HG02678 (cell line): ENCODE data around the gene LAMA4.

Experiments used
- ATAC-seq: cut with Tn5 transposase; IDR thresholded peaks from one replicate; pipeline ENCODE4 v1.9.1; 2021; ENCODE audit warnings: mild to moderate bottlenecking, moderate library complexity; ENCODE audit not compliant: unreplicated experiment

The LAMA4 gene

GRCh38 chr6:112279031-112279935 lies 24.9 kb upstream of the LAMA4 start:
- no peak for ATAC-seq

GRCh38 chr6:112275365-112275764 lies 21.0 kb upstream of the LAMA4 start:
- no peak for ATAC-seq

GRCh38 chr6:112274774-112275173 lies 20.4 kb upstream of the LAMA4 start:
- ATAC-seq: no peak

- no peak for ATAC-seq
Measured at GRCh38 chr6:112272799-112273198, 18.4 kb upstream of the LAMA4 start.

- ATAC-seq: no peak
Measured at GRCh38 chr6:112270756-112271155, 16.4 kb upstream of the LAMA4 start.

GRCh38 chr6:112269979-112270566 lies 15.7 kb upstream of the LAMA4 start:
- no peak for ATAC-seq

- ATAC-seq: no peak
Measured at GRCh38 chr6:112269114-112269513, 14.7 kb upstream of the LAMA4 start.

GRCh38 chr6:112268654-112269053 lies 14.3 kb upstream of the LAMA4 start:
- ATAC-seq: no peak

GRCh38 chr6:112268019-112268418 lies 13.7 kb upstream of the LAMA4 start:
- no peak for ATAC-seq

GRCh38 chr6:112266331-112266730 lies 12.0 kb upstream of the LAMA4 start:
- no peak for ATAC-seq

GRCh38 chr6:112259337-112259675 lies 4.9 kb upstream of the LAMA4 start:
- ATAC-seq: no peak

GRCh38 chr6:112258642-112259336 lies 4.4 kb upstream of the LAMA4 start:
- no peak for ATAC-seq

- no peak for ATAC-seq
Measured at GRCh38 chr6:112257178-112257855, 3.0 kb upstream of the LAMA4 start.

- no peak for ATAC-seq
Measured at GRCh38 chr6:112254921-112255320, 554 bp upstream of the LAMA4 start.

- ATAC-seq: no peak
Measured at GRCh38 chr6:112253498-112253840, 898 bp downstream of the LAMA4 start.

GRCh38 chr6:112252571-112253497 lies 1.5 kb downstream of the LAMA4 start:
- no peak for ATAC-seq

- ATAC-seq: no peak
Measured at GRCh38 chr6:112251171-112251875, 3.0 kb downstream of the LAMA4 start.

GRCh38 chr6:112249489-112249888 lies 4.9 kb downstream of the LAMA4 start:
- no peak for ATAC-seq

GRCh38 chr6:112247275-112247674 lies 7.1 kb downstream of the LAMA4 start:
- ATAC-seq: no peak
